PC-3 (cell line): Measurements from ENCODE around the gene APIP. TPM values are rescaled to one million over a fixed set of nuclear protein-coding genes. Genes with fewer than 3 reads are reported as not detected.

ENCODE experiments used
- ATAC-seq: fragments of 200-7000 bp; cut with Tn5 transposase; 2 replicates; pipeline ENCODE4 v1.9.1; 2020; ENCODE audit warnings: mild to moderate bottlenecking, moderate library complexity
- BruUV-seq: library from RNA; stranded (reverse); fragments of 400-500 nt; replicated peaks from 2 replicates; lab custom pipeline; 2021; lab: Mats Ljungman, UMichigan
- CTCF ChIA-PET: fragments of 300-600 bp; sonication (Branson Sonifier 250); formaldehyde crosslinking; loops from one replicate; lab custom pipeline; 2022; ENCODE audit warnings: antibody characterized with exemption; lab: Charles Lee
- POLR2A ChIA-PET: fragments of 300-600 bp; sonication (Branson Sonifier 250); formaldehyde crosslinking; loops from one replicate; lab custom pipeline; 2022; ENCODE audit warnings: antibody characterized with exemption; ENCODE audit not compliant: unreplicated experiment; lab: Charles Lee
- DNase-seq: peaks from one replicate; pipeline ENCODE4 v3.0.0-alpha.2; 2015
- H2AFZ ChIP-seq: fragments of 300-600 bp; sonication (generic); 2 replicates; pipeline ENCODE4 v1.6.0; 2016; ENCODE audit warnings: antibody characterized with exemption, low read length
- H3F3A ChIP-seq: fragments of 300-600 bp; sonication (generic); one replicate; pipeline ENCODE4 v1.6.0; 2017; ENCODE audit warnings: antibody characterized with exemption, low read length, control low read depth, mild to moderate bottlenecking; ENCODE audit not compliant: unreplicated experiment
- H3K27ac ChIP-seq: fragments of 300-600 bp; sonication (generic); 2 replicates; pipeline ENCODE4 v1.5.1; 2016; ENCODE audit warnings: mild to moderate bottlenecking, low read length
- H3K27me3 ChIP-seq: fragments of 300-600 bp; sonication (generic); 2 replicates; pipeline ENCODE4 v1.6.1; 2016; ENCODE audit warnings: low read length, mixed read lengths
- H3K36me3 ChIP-seq: fragments of 300-600 bp; sonication (generic); 2 replicates; pipeline ENCODE4 v1.6.1; 2016; ENCODE audit warnings: low read depth, mixed run types, low read length, mixed read lengths
- H3K4me1 ChIP-seq: fragments of 300-600 bp; sonication (generic); 2 replicates; pipeline ENCODE4 v1.5.1; 2016; ENCODE audit warnings: low read length; ENCODE audit not compliant: insufficient read depth
- H3K4me2 ChIP-seq: fragments of 300-600 bp; sonication (generic); 2 replicates; pipeline ENCODE4 v1.6.0; 2016; ENCODE audit warnings: low read length
- H3K4me3 ChIP-seq: fragments of 300-600 bp; sonication (generic); 2 replicates; pipeline ENCODE4 v1.5.1; 2016; ENCODE audit warnings: mild to moderate bottlenecking, low read length, mixed read lengths
- H3K79me2 ChIP-seq: fragments of 300-600 bp; sonication (generic); 2 replicates; pipeline ENCODE4 v1.6.1; 2017; ENCODE audit warnings: low read length, mixed read lengths
- H3K9ac ChIP-seq: fragments of 300-600 bp; sonication (generic); 2 replicates; pipeline ENCODE4 v1.6.0; 2016; ENCODE audit warnings: mild to moderate bottlenecking, low read length
- H3K9me2 ChIP-seq: fragments of 300-600 bp; sonication (generic); replicated peaks from 2 replicates; pipeline ENCODE4 v1.6.1; 2016; ENCODE audit warnings: mixed run types, low read length, mixed read lengths
- H3K9me3 ChIP-seq: fragments of 300-600 bp; sonication (generic); 2 replicates; pipeline ENCODE4 v1.6.1; 2016; ENCODE audit warnings: low read length, mixed read lengths
- H4K20me1 ChIP-seq: fragments of 300-600 bp; sonication (generic); 2 replicates; pipeline ENCODE4 v1.6.1; 2016; ENCODE audit warnings: low read length, mixed read lengths
- EZH2 ChIP-seq: fragments of 300-600 bp; sonication (generic); IDR thresholded peaks from one replicate; pipeline ENCODE4 v1.6.1; 2017; ENCODE audit warnings: antibody characterized with exemption, mild to moderate bottlenecking, low read length; ENCODE audit not compliant: unreplicated experiment
- EZH2phosphoT487 ChIP-seq: fragments of 300-600 bp; sonication (generic); IDR thresholded peaks from 2 replicates; pipeline ENCODE4 v1.6.1; 2018; ENCODE audit warnings: mild to moderate bottlenecking, antibody characterized with exemption, low read length, borderline replicate concordance
- intact Hi-C: fragments of 100-400 bp; cut with micrococcal nuclease; formaldehyde crosslinking; loops from 2 replicates; pipeline ENCODE4 v1.9.0; 2023
- total RNA-seq: library from RNA; depleted of rRNA; stranded (reverse); fragments of >200 nt; gene quantifications from 2 replicates; pipeline ENCODE4 v1.2.3, GENCODE V29; 2014
- TF ChIP-seq, protein P1 (sequence below): fragments of 300-600 bp; sonication (generic); conservative IDR thresholded peaks from 2 replicates; pipeline ENCODE4 v1.5.1; 2017; ENCODE audit warnings: antibody characterized with exemption, low read depth, mild to moderate bottlenecking, low read length

Gene APIP
- total RNA-seq, 1 experiment from 2014 or later: 35.3 TPM

DNA sequence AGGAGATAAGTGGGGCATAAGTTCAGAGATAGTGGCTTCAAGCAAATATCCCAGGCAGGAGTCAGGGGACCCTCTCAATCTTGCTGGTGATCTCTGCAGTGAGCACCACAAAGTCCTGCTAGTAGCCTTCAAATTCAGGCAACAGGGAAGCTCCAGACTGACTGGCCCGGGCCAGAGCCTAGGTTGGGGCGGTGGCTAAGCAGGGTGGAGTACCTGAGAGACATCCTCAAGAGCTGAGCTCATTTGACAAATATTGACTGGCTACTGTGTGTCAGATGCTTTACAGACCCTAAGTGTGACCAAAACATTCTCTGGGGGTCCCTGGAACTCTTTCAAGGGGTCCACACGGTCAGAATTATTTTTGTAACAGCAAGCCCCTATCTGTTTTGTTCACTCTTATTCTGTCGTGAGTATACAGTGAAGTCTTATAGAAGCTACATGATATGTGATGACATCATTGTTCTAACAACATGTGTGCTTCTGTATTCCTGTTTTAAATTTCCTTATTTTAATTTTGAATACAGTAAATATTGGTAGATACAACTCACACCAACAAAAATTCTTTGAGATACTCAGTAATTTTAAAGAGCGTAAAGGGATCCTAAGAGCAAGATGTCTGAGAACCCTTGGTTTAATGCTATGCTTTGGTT lies 71.6 kb downstream of the APIP start:
- H3K9me3 ChIP-seq: no peaks in the 10 kb centered on the region
- BruUV-seq: no TSS peak
- H2AFZ ChIP-seq: no peak overlapping the region
- no peak overlapping the region for H3K4me2 ChIP-seq
- no peaks in the 10 kb centered on the region for H3K9me2 ChIP-seq
- H3K27ac ChIP-seq: no peak overlapping the region
- no peak for ATAC-seq
- H3K36me3 ChIP-seq: no peaks in the 10 kb centered on the region
- ChIA-PET CTCF (no interaction called here), POLR2A (no interaction called here)
- H3K4me3 ChIP-seq: no peak overlapping the region
- intact Hi-C loops: no loop called here
- no peaks in the 10 kb centered on the region for H4K20me1 ChIP-seq
- H3K9ac ChIP-seq: no peak overlapping the region
- H3K4me1 ChIP-seq: no peaks in the 10 kb centered on the region
- no peak for TF ChIP-seq EZH2phosphoT487
- TF ChIP-seq EZH2: no peak
- TF ChIP-seq, protein P1, sequence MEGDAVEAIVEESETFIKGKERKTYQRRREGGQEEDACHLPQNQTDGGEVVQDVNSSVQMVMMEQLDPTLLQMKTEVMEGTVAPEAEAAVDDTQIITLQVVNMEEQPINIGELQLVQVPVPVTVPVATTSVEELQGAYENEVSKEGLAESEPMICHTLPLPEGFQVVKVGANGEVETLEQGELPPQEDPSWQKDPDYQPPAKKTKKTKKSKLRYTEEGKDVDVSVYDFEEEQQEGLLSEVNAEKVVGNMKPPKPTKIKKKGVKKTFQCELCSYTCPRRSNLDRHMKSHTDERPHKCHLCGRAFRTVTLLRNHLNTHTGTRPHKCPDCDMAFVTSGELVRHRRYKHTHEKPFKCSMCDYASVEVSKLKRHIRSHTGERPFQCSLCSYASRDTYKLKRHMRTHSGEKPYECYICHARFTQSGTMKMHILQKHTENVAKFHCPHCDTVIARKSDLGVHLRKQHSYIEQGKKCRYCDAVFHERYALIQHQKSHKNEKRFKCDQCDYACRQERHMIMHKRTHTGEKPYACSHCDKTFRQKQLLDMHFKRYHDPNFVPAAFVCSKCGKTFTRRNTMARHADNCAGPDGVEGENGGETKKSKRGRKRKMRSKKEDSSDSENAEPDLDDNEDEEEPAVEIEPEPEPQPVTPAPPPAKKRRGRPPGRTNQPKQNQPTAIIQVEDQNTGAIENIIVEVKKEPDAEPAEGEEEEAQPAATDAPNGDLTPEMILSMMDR: no peak
- no peaks in the 10 kb centered on the region for H3K79me2 ChIP-seq
- DNase-seq: no peak
- H3F3A ChIP-seq: no peaks in the 10 kb centered on the region
- H3K27me3 ChIP-seq: no peaks in the 10 kb centered on the region

DNA sequence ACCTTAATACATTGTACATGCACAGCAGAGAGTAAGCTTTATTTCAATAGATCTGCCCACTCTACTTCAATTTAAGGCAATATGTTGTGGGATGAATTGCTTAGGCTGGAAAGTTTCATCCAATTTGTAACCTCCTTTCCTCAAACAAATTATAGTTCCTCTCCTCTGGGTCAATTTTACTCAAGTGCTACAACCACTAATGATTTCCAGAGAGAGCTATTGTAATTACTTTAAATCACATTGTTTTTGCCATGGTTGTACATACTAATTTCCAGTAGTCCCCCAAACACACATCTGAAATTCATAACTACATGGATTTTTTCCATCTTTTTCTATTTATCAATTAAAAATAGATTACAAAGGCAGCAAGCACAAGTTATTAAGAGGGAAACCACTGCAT lies 72.9 kb downstream of the APIP start:
- intact Hi-C loops: no loop called here
- DNase-seq (no peak), ATAC-seq (no peak)
- H3K27me3 ChIP-seq: no peaks in the 10 kb centered on the region
- H3K4me3 ChIP-seq: no peak overlapping the region
- no peaks in the 10 kb centered on the region for H3K9me3 ChIP-seq
- no peak overlapping the region for H3K27ac ChIP-seq
- ChIA-PET POLR2A (no interaction called here), CTCF (no interaction called here)
- H3K4me2 ChIP-seq: no peak overlapping the region
- no peak overlapping the region for H2AFZ ChIP-seq
- H3F3A ChIP-seq: no peaks in the 10 kb centered on the region
- no peaks in the 10 kb centered on the region for H3K36me3 ChIP-seq
- TF ChIP-seq, protein P1: no peak
- TF ChIP-seq EZH2: no peak
- TF ChIP-seq EZH2phosphoT487: no peak
- no peaks in the 10 kb centered on the region for H3K4me1 ChIP-seq
- H4K20me1 ChIP-seq: no peaks in the 10 kb centered on the region
- no peak overlapping the region for H3K9ac ChIP-seq
- no peaks in the 10 kb centered on the region for H3K79me2 ChIP-seq
- H3K9me2 ChIP-seq: no peaks in the 10 kb centered on the region
- no TSS peak for BruUV-seq

DNA sequence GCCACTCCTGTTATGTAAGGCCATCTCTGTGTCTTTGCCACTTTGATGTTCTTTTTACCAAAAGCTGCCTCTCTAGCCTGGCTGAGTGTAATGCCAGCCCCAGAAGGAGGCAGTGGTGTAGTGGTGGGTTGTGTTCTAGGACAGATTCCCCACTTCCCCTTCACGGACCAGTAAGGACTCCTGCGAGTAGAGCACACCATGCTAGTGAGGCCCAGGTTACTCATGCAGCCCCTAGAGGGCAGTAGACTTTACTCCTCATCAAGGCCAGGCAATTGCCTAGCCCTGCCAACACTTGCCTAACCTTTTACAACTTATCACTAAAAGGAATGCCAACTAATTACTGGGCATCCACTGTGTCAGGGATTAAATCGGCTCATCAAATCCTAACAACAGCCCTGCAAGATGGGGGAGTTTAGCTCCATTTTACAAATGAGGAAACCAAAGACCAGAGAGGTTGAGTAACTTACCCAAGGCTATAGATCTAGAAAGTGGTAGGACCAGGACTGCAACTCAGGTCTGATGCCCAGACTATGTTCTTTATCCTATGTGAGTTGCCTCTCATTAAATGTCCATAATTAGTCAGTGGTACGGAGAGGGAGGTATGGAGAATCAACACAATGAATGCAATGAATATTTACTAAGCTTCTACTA lies 75.3 kb downstream of the APIP start:
- peak; percentile 27 for DNase-seq
- POLR2A ChIA-PET: no interaction called here
- Histone ChIP-seq H3K79me2 (no peaks in the 10 kb centered on the region), H3K4me2 (no peak overlapping the region), H3K9ac (no peak overlapping the region), H3K4me3 (no peak overlapping the region), H2AFZ (no peak overlapping the region), H3F3A (no peaks in the 10 kb centered on the region), H3K36me3 (no peaks in the 10 kb centered on the region), H3K27me3 (no peaks in the 10 kb centered on the region), H3K27ac (no peak overlapping the region), H3K4me1 (no peaks in the 10 kb centered on the region), H3K9me2 (no peaks in the 10 kb centered on the region), H4K20me1 (no peaks in the 10 kb centered on the region), H3K9me3 (no peaks in the 10 kb centered on the region)
- intact Hi-C loops: no loop called here
- BruUV-seq: no TSS peak
- TF ChIP-seq EZH2: no peak
- TF ChIP-seq, protein P1: peak; percentile 67
- CTCF ChIA-PET: no interaction called here
- no peak for ATAC-seq
